Tibial nerve (tissue), 4 donors: ENCODE data around the gene KCNK1. TPM values are rescaled to one million over a fixed set of nuclear protein-coding genes. Genes with fewer than 3 reads are reported as not detected.

Source experiments
- DNase-seq, 2 donors: peaks; one replicate each; pipeline ENCODE4 v3.0.0-alpha.2; 2019; ENCODE audit warnings: low spot score in 2 of 2
- H3K27ac ChIP-seq, 4 donors: fragments of 200-600 bp; sonication (generic) in 3 of 4; one replicate each; pipeline ENCODE4 v1.5.1; 2017 to 2019; ENCODE audit warnings: mild to moderate bottlenecking in 1 of 4
- H3K27me3 ChIP-seq, 2 donors: fragments of 200-600 bp; sonication (generic) in 1 of 2; one replicate each; pipeline versions ENCODE4 v1.5.1 to v1.6.0; 2017 to 2019
- H3K36me3 ChIP-seq, 3 donors: fragments of 200-600 bp; sonication (generic); one replicate each; pipeline ENCODE4 v1.5.1; 2018 to 2019
- H3K4me1 ChIP-seq, 4 donors: fragments of 200-600 bp; sonication (generic) in 3 of 4; one replicate each; pipeline ENCODE4 v1.5.1; 2017 to 2019
- H3K4me3 ChIP-seq, 4 donors: fragments of 200-600 bp; sonication (generic) in 3 of 4; one replicate each; pipeline ENCODE4 v1.5.1; 2017 to 2019; ENCODE audit warnings: mild to moderate bottlenecking in 1 of 4, moderate library complexity in 1 of 4
- H3K9me3 ChIP-seq, 4 donors: fragments of 200-600 bp; sonication (generic) in 3 of 4; one replicate each; pipeline ENCODE4 v1.5.1; 2017 to 2019
- EP300 ChIP-seq, 2 donors: sonication (generic); formaldehyde crosslinking; IDR thresholded peaks; one replicate each; pipeline ENCODE4 v1.6.1; 2017; ENCODE audit warnings: antibody characterized with exemption in 2 of 2, mild to moderate bottlenecking in 1 of 2
- POLR2A ChIP-seq, 2 donors: fragments of 450-650 bp; IDR thresholded peaks; one replicate each; pipeline ENCODE4 v1.6.1; 2017; ENCODE audit warnings: antibody characterized with exemption in 2 of 2, mild to moderate bottlenecking in 2 of 2, moderate library complexity in 2 of 2
- WGBS, 2 donors: methylation state at CpG; one replicate each; pipeline ENCODE4 v1.1.5; 2018; 5-methylcytosine and 5-hydroxymethylcytosine counted together
- total RNA-seq, 4 donors: library from RNA; depleted of rRNA; stranded (reverse); fragments of >200 nt; gene quantifications; one replicate each; pipeline ENCODE4 v1.1.0, GENCODE V29; 2016
- TF ChIP-seq, protein P1 (sequence below), 5 experiments: fragments of 200-600 bp in 3 of 5; fragments of 450-650 bp in 2 of 5; sonication (generic) in 3 of 5; IDR thresholded peaks; one replicate each; pipeline ENCODE4 v1.5.1; 2016 to 2019; ENCODE audit warnings: antibody characterized with exemption in 5 of 5, mild to moderate bottlenecking in 3 of 5, moderate library complexity in 2 of 5

KCNK1 gene
- total RNA-seq, 4 donors from 2014 or later, result 3.7 to 6.5 (median 4.9) TPM

GRCh38 chr1:233651563-233652233 lies 37.8 kb downstream of the KCNK1 start:
- Histone ChIP-seq H3K36me3 (no peaks in the 10 kb centered on the region), H3K4me3 (no peak overlapping the region), H3K9me3 (peaks cover 0 to 3% (median 0%) of the 10 kb centered on the region in 4 donors), H3K4me1 (no peaks in the 10 kb centered on the region), H3K27me3 (no peaks in the 10 kb centered on the region), H3K27ac (no peak overlapping the region)
- TF ChIP-seq, protein P1, sequence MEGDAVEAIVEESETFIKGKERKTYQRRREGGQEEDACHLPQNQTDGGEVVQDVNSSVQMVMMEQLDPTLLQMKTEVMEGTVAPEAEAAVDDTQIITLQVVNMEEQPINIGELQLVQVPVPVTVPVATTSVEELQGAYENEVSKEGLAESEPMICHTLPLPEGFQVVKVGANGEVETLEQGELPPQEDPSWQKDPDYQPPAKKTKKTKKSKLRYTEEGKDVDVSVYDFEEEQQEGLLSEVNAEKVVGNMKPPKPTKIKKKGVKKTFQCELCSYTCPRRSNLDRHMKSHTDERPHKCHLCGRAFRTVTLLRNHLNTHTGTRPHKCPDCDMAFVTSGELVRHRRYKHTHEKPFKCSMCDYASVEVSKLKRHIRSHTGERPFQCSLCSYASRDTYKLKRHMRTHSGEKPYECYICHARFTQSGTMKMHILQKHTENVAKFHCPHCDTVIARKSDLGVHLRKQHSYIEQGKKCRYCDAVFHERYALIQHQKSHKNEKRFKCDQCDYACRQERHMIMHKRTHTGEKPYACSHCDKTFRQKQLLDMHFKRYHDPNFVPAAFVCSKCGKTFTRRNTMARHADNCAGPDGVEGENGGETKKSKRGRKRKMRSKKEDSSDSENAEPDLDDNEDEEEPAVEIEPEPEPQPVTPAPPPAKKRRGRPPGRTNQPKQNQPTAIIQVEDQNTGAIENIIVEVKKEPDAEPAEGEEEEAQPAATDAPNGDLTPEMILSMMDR (IDR thresholded peaks at IDR 0.05), result no peak
- TF ChIP-seq EP300 (IDR thresholded peaks at IDR 0.05) (no peak), POLR2A (IDR thresholded peaks at IDR 0.05) (no peak)
- WGBS, 2 donors, result 76 to 79% methylated on average over 5 of the region's 5 CpGs
- no peak for DNase-seq

GRCh38 chr1:233652526-233652925 lies 38.6 kb downstream of the KCNK1 start:
- Histone ChIP-seq H3K4me3 (no peak overlapping the region), H3K4me1 (no peaks in the 10 kb centered on the region), H3K27me3 (no peaks in the 10 kb centered on the region), H3K27ac (no peak overlapping the region), H3K9me3 (peaks cover 0 to 3% (median 0%) of the 10 kb centered on the region in 4 donors), H3K36me3 (no peaks in the 10 kb centered on the region)
- no peak for DNase-seq
- TF ChIP-seq, protein P1 (IDR thresholded peaks at IDR 0.05), result no peak
- TF ChIP-seq POLR2A (IDR thresholded peaks at IDR 0.05) (no peak), EP300 (IDR thresholded peaks at IDR 0.05) (no peak)
- WGBS, 2 donors, result 87 to 94% methylated on average over 2 of the region's 2 CpGs

- 86 to 95% methylated on average over 5 of the region's 5 CpGs for WGBS, 2 donors
- Histone ChIP-seq H3K4me1 (no peaks in the 10 kb centered on the region), H3K9me3 (no peaks in the 10 kb centered on the region), H3K27ac (no peak overlapping the region), H3K27me3 (no peaks in the 10 kb centered on the region), H3K4me3 (no peak overlapping the region), H3K36me3 (no peaks in the 10 kb centered on the region)
- TF ChIP-seq EP300 (IDR thresholded peaks at IDR 0.05), result no peak
- TF ChIP-seq POLR2A (IDR thresholded peaks at IDR 0.05), result no peak
- DNase-seq, result no peak
Measured at GRCh38 chr1:233654658-233655280, 40.9 kb downstream of the KCNK1 start.

DNA sequence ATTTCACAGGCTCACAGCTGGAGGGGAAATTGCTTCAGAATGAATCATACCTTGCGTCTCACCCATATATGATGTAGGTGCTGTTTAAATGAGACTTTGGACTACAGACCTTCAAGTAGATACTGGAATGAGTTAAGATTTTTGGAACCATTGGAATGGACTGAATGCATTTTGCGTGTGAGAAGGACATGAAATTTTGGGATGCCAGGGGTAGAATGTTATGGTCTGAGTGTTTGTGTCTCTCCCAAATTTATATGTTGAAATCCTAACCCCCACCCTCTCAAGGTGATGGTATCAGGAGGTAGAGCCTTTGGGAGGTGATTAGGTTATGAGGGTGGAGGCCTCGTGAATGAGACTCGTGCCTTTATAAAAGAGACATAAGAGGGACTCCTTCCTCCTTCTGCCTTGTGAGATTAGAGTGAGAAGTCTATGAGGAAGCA lies 41.4 kb downstream of the KCNK1 start:
- Histone ChIP-seq H3K27me3 (no peaks in the 10 kb centered on the region), H3K4me1 (no peaks in the 10 kb centered on the region), H3K4me3 (no peak overlapping the region), H3K36me3 (no peaks in the 10 kb centered on the region), H3K27ac (no peak overlapping the region), H3K9me3 (no peaks in the 10 kb centered on the region)
- DNase-seq, result no peak
- WGBS, 2 donors, result 88 to 93% methylated on average over 4 of the region's 4 CpGs
- TF ChIP-seq EP300 (IDR thresholded peaks at IDR 0.05) (no peak), POLR2A (IDR thresholded peaks at IDR 0.05) (no peak)
- TF ChIP-seq, protein P1 (IDR thresholded peaks at IDR 0.05), result no peak

DNA sequence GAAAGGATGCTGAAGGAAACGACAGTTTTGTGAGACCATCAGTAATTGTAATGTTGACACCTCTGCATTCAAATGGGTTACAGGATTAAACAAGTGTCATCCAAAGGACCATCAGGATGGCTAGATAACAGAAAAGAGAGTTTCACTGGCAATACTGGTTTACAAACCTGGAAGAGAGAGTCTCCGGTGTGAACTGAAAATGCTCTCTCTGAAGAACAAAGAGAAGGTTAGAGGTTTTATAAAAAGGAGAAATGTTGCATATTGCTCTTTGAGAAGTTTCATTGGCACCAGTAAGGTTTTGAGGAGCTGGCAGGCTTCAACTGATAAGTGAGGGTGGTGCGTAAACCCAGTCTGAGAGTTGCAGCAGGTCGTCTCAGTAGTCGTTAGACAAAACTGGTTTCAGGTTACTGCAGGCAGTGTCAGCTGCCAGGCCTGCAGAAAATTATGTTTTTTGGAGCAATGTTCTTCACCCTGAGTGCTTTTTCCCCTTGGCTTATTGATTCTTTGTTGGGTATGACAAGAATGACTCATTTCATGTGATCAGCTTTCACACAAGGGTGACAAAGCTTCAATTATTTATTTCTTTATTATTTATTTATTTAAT lies 42.2 kb downstream of the KCNK1 start:
- no peak for DNase-seq
- H3K36me3 ChIP-seq, result no peaks in the 10 kb centered on the region
- WGBS, 2 donors, result 57% methylated on average over 5 of the region's 5 CpGs
- no peaks in the 10 kb centered on the region for H3K9me3 ChIP-seq
- H3K4me3 ChIP-seq, result no peak overlapping the region
- H3K27ac ChIP-seq, result no peak overlapping the region
- H3K27me3 ChIP-seq, result no peaks in the 10 kb centered on the region
- no peaks in the 10 kb centered on the region for H3K4me1 ChIP-seq
- TF ChIP-seq, protein P1 (IDR thresholded peaks at IDR 0.05), result no peak
- TF ChIP-seq POLR2A (IDR thresholded peaks at IDR 0.05), result no peak
- TF ChIP-seq EP300 (IDR thresholded peaks at IDR 0.05), result no peak
